RWPE2 (cell line): ENCODE measurements around the gene FRY.

ENCODE experiments used
- ATAC-seq: fragments of 200-7000 bp; cut with Tn5 transposase; 3 replicates; pipeline ENCODE4 v1.9.1; 2021; ENCODE audit warnings: low read depth
- DNase-seq: peaks from one replicate; pipeline ENCODE4 v3.0.0-alpha.2; 2020; ENCODE audit warnings: low spot score
- H3K27ac ChIP-seq: fragments of 450-650 bp; 2 replicates; pipeline ENCODE4 v1.5.1; 2017; ENCODE audit warnings: mild to moderate bottlenecking; ENCODE audit not compliant: poor library complexity, severe bottlenecking
- H3K27me3 ChIP-seq: fragments of 250-450 bp; sonication (Bioruptor Pico); 2 replicates; pipeline ENCODE4 v1.5.1; 2021; ENCODE audit warnings: mild to moderate bottlenecking, moderate library complexity; ENCODE audit not compliant: insufficient read depth, poor library complexity, severe bottlenecking
- H3K36me3 ChIP-seq: fragments of 250-450 bp; sonication (Bioruptor Pico); 2 replicates; pipeline ENCODE4 v1.5.1; 2020; ENCODE audit warnings: low read depth, mild to moderate bottlenecking, moderate library complexity
- H3K4me1 ChIP-seq: fragments of 250-450 bp; sonication (Bioruptor Pico); 2 replicates; pipeline ENCODE4 v1.5.1; 2021; ENCODE audit warnings: mild to moderate bottlenecking, moderate library complexity; ENCODE audit not compliant: insufficient read depth, poor library complexity, severe bottlenecking
- H3K4me3 ChIP-seq: fragments of 250-450 bp; sonication (Bioruptor Pico); 2 replicates; pipeline ENCODE4 v1.5.1; 2021; ENCODE audit warnings: mild to moderate bottlenecking, moderate library complexity; ENCODE audit not compliant: severe bottlenecking
- H3K9me3 ChIP-seq: fragments of 250-450 bp; sonication (Bioruptor Pico); 2 replicates; pipeline ENCODE4 v1.5.1; 2021; ENCODE audit warnings: mild to moderate bottlenecking, moderate library complexity; ENCODE audit not compliant: severe bottlenecking
- TF ChIP-seq, protein P1 (sequence below): fragments of 450-650 bp; IDR thresholded peaks from one replicate; pipeline ENCODE4 v1.5.1; 2017; ENCODE audit warnings: mild to moderate bottlenecking, moderate library complexity; ENCODE audit not compliant: poor library complexity, severe bottlenecking

The FRY gene

DNA sequence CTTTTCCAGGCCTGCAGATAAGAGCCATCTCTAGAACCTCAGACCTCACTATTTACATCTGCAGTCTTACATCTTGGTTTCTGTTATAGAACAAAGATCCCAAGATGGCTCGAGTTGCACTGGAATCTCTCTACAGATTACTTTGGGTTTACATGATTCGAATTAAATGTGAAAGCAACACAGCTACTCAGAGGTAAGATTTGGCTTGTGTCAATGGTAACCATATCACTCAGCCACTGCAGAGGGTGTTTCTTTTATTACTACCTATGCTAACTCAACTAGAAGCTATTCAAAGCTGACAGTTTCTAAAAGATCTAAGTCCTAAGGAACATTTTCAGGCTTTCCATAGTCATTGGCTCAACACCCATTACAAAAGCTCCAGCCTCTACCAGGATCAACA is 115.6 kb downstream of the FRY start:
- TF ChIP-seq, protein P1, sequence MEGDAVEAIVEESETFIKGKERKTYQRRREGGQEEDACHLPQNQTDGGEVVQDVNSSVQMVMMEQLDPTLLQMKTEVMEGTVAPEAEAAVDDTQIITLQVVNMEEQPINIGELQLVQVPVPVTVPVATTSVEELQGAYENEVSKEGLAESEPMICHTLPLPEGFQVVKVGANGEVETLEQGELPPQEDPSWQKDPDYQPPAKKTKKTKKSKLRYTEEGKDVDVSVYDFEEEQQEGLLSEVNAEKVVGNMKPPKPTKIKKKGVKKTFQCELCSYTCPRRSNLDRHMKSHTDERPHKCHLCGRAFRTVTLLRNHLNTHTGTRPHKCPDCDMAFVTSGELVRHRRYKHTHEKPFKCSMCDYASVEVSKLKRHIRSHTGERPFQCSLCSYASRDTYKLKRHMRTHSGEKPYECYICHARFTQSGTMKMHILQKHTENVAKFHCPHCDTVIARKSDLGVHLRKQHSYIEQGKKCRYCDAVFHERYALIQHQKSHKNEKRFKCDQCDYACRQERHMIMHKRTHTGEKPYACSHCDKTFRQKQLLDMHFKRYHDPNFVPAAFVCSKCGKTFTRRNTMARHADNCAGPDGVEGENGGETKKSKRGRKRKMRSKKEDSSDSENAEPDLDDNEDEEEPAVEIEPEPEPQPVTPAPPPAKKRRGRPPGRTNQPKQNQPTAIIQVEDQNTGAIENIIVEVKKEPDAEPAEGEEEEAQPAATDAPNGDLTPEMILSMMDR: no peak
- no peak overlapping the region for H3K27ac ChIP-seq
- DNase-seq: no peak
- H3K9me3 ChIP-seq: no peaks in the 10 kb centered on the region
- ATAC-seq: no peak
- H3K4me1 ChIP-seq: no peaks in the 10 kb centered on the region
- no peaks in the 10 kb centered on the region for H3K27me3 ChIP-seq
- H3K4me3 ChIP-seq: no peak overlapping the region
- H3K36me3 ChIP-seq: no peaks in the 10 kb centered on the region

DNA sequence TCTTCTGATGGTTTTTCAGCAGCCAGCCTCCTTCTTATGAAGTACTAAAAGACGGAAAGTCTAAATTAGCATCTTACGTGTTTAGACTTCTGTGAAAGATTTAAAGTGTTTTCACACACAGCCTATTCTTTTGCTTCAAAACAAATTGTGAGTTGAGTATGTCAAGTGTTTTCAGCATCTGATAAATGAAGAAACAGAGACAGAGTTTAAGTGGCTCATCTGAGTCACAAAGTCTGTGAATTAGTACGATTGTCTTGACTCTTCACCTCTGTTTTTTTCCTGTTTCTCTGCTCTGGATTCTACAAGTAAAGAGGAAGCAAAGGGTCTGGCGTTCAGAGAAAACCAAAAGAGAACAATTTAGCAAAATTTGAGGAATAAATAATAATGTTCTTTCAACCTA is 116.4 kb downstream of the FRY start:
- DNase-seq (no peak), ATAC-seq (no peak)
- Histone ChIP-seq H3K36me3 (no peaks in the 10 kb centered on the region), H3K4me3 (no peak overlapping the region), H3K4me1 (no peaks in the 10 kb centered on the region), H3K9me3 (no peaks in the 10 kb centered on the region), H3K27ac (no peak overlapping the region), H3K27me3 (no peaks in the 10 kb centered on the region)
- TF ChIP-seq, protein P1: no peak

DNA sequence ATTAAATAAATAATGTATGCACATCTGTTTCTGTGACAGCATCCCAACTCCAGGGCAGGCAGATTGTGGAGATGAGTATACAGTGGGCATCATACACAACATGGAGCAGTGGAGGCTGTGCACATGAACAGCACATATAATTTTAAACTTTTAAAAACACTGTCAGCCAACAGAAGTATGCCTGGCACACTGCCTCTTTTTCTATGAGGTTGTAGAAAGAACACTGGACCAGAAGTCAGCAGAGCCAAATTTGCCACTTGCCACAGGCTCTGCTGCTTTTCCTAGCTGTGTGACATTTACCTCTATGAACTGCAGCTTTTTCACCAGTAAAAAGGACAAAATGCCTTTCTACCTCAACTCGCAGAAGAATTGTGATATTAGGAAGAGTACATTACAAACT is 118.7 kb downstream of the FRY start:
- Histone ChIP-seq H3K36me3 (no peaks in the 10 kb centered on the region), H3K4me1 (no peaks in the 10 kb centered on the region), H3K27me3 (no peaks in the 10 kb centered on the region), H3K4me3 (no peak overlapping the region), H3K27ac (no peak overlapping the region), H3K9me3 (no peaks in the 10 kb centered on the region)
- TF ChIP-seq, protein P1: no peak
- ATAC-seq: no peak
- DNase-seq: no peak

DNA sequence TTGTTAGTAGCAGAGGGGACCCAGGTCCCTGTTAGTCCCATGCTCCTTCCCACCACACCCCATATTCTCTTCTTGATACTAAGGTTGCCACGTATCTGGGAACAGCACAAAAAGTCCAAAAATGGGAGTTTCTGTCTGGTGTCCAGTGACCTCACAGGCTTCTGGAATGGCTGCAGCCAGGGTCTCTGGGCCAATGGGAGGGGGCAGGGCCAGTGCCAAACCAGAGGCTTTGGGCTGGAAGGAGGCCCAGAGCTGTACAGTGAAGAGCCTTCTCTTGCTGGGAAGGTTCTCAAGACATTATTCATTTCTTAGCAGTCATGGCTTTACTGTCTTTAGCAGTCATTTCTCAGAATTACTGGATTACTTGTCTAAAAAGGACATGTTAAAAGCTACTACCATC is 119.2 kb downstream of the FRY start:
- Histone ChIP-seq H3K4me1 (no peaks in the 10 kb centered on the region), H3K27me3 (no peaks in the 10 kb centered on the region), H3K9me3 (no peaks in the 10 kb centered on the region), H3K4me3 (no peak overlapping the region), H3K36me3 (no peaks in the 10 kb centered on the region), H3K27ac (no peak overlapping the region)
- ATAC-seq: no peak
- no peak for DNase-seq
- TF ChIP-seq, protein P1: no peak

DNA sequence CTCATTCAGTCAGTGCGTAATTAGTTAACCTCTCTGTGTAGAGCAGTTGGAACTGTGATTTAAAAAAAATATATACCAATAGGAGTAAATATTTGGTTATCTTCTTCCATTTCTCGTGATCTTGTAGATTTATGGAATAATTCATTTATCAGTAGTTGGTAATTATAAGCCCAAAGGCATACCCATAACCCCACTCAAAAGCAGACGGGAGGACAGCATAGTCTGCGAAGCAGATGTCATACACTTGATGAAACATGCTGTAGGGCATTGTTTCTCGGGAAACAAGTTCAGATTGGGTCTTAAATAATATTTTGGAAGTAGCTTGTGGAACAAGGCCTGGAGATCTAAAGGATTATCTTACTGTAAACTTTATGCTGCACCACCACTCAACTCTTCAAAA is 119.7 kb downstream of the FRY start:
- Histone ChIP-seq H3K27ac (no peak overlapping the region), H3K4me3 (no peak overlapping the region), H3K36me3 (no peaks in the 10 kb centered on the region), H3K4me1 (no peaks in the 10 kb centered on the region), H3K27me3 (no peaks in the 10 kb centered on the region), H3K9me3 (no peaks in the 10 kb centered on the region)
- no peak for DNase-seq
- ATAC-seq: no peak
- TF ChIP-seq, protein P1: no peak
